HCT116 (cell line): ENCODE measurements around the gene INTS3. TPM values are rescaled to one million over a fixed set of nuclear protein-coding genes. Genes with fewer than 3 reads are reported as not detected.

Experiments
- ATAC-seq: fragments of 200-7000 bp; cut with Tn5 transposase; 2 replicates; pipeline ENCODE4 v1.9.1; 2020; ENCODE audit warnings: mild to moderate bottlenecking, moderate library complexity
- BruUV-seq: library from RNA; stranded (reverse); fragments of 400-500 nt; replicated peaks from 2 replicates; lab custom pipeline; 2021; lab: Mats Ljungman, UMichigan
- CTCF ChIA-PET: fragments of 300-600 bp; sonication (Branson Sonifier 250); formaldehyde crosslinking; loops from one replicate; lab custom pipeline; 2021; ENCODE audit warnings: antibody characterized with exemption; lab: Charles Lee
- POLR2A ChIA-PET: fragments of 300-600, 350-600 bp; sonication (Branson Sonifier 250); formaldehyde crosslinking; loops from one replicate; lab custom pipeline; 2021; ENCODE audit warnings: antibody characterized with exemption; lab: Charles Lee
- RAD21 ChIA-PET, 2 experiments: fragments of 300-600 bp; sonication (Branson Sonifier 250); formaldehyde crosslinking; loops; one replicate each; lab custom pipeline; 2023; ENCODE audit warnings: low total read pairs in 2 of 2; ENCODE audit not compliant: uncharacterized antibody in 2 of 2, unreplicated experiment in 2 of 2, low non-redundant PET in 1 of 2; lab: Charles Lee
- DNase-seq: peaks from one replicate; pipeline ENCODE4 v3.0.0-alpha.2; 2010; ENCODE audit warnings: low read depth, low spot score
- H2AFZ ChIP-seq: fragments of 200-600 bp; shearing (Covaris generic), sonication (generic); 2 replicates; pipeline ENCODE4 v1.6.1; 2017; ENCODE audit warnings: low read depth, mixed run types, mixed read lengths, antibody characterized with exemption, low read length; ENCODE audit not compliant: poor library complexity, severe bottlenecking
- H3K27ac ChIP-seq: 2 replicates; pipeline ENCODE4 v1.5.1; 2012; ENCODE audit warnings: low read depth, low read length
- H3K27me3 ChIP-seq: fragments of 200-600 bp; sonication (generic); 2 replicates; pipeline ENCODE4 v1.6.1; 2016; ENCODE audit warnings: mixed run types, low read length, mixed read lengths; ENCODE audit not compliant: insufficient read depth
- H3K36me3 ChIP-seq, 2 experiments: fragments of 200-500 bp in 1 of 2; fragments of 200-600 bp in 1 of 2; sonication (Bioruptor generic) in 1 of 2; sonication (generic) in 1 of 2; 2 replicates each; pipeline versions ENCODE4 v1.5.1 to v1.6.1; 2014 to 2016; ENCODE audit warnings: low read length in 2 of 2, inconsistent platforms in 1 of 2, mixed read lengths in 1 of 2, mixed run types in 1 of 2; ENCODE audit not compliant: insufficient read depth in 2 of 2, control insufficient read depth in 1 of 2
- H3K4me1 ChIP-seq, 2 experiments: fragments of 200-600 bp in 1 of 2; sonication (generic) in 1 of 2; 2 replicates each; pipeline versions ENCODE4 v1.5.1 to v1.6.1; 2012 to 2017; ENCODE audit warnings: low read length in 2 of 2, inconsistent platforms in 1 of 2, mild to moderate bottlenecking in 1 of 2, mixed read lengths in 1 of 2, mixed run types in 1 of 2, moderate library complexity in 1 of 2; ENCODE audit not compliant: insufficient read depth in 2 of 2, control insufficient read depth in 1 of 2
- H3K4me2 ChIP-seq: fragments of 200-600 bp; sonication (generic); 2 replicates; pipeline ENCODE4 v1.6.1; 2017; ENCODE audit warnings: mixed run types, low read length, mixed read lengths
- H3K4me3 ChIP-seq, 2 experiments: fragments of 200-600 bp in 1 of 2; sonication (generic) in 1 of 2; replicated peaks in 1 of 2; 2 replicates each; pipeline ENCODE4 v1.5.1; 2011 to 2016; ENCODE audit warnings: low read length in 2 of 2, control low read depth in 1 of 2, low read depth in 1 of 2, mild to moderate bottlenecking in 1 of 2, mixed read lengths in 1 of 2, mixed run types in 1 of 2
- H3K79me2 ChIP-seq: fragments of 200-600 bp; sonication (generic); 2 replicates; pipeline ENCODE4 v1.6.1; 2017; ENCODE audit warnings: mild to moderate bottlenecking, mixed run types, low read length, moderate library complexity, mixed read lengths; ENCODE audit not compliant: insufficient read depth
- H3K9ac ChIP-seq: fragments of 200-600 bp; sonication (generic); 2 replicates; pipeline ENCODE4 v1.6.1; 2016; ENCODE audit warnings: low read length, mixed read lengths
- H3K9me2 ChIP-seq: fragments of 200-600 bp; sonication (generic), shearing (Covaris generic); 2 replicates; pipeline ENCODE4 v1.6.1; 2017; ENCODE audit warnings: mixed run types, mild to moderate bottlenecking, moderate library complexity; ENCODE audit not compliant: insufficient read depth
- H3K9me3 ChIP-seq, 2 experiments: fragments of 200-500 bp in 1 of 2; fragments of 200-600 bp in 1 of 2; sonication (Bioruptor generic) in 1 of 2; sonication (generic) in 1 of 2; 2 replicates each; pipeline ENCODE4 v1.6.1; 2014 to 2017; ENCODE audit warnings: low read length in 2 of 2, mixed read lengths in 2 of 2, inconsistent platforms in 1 of 2, low read depth in 1 of 2, mild to moderate bottlenecking in 1 of 2, mixed run types in 1 of 2, moderate library complexity in 1 of 2; ENCODE audit not compliant: control insufficient read depth in 1 of 2, insufficient read depth in 1 of 2
- H4K20me1 ChIP-seq: fragments of 200-600 bp; sonication (generic), shearing (Covaris generic); 2 replicates; pipeline ENCODE4 v1.6.1; 2017; ENCODE audit warnings: mixed run types, mild to moderate bottlenecking, moderate library complexity; ENCODE audit not compliant: insufficient read depth
- ELF1 ChIP-seq: IDR thresholded peaks from 2 replicates; pipeline ENCODE4 v1.6.1; 2012; ENCODE audit warnings: low read depth, borderline replicate concordance
- FOSL1 ChIP-seq: IDR thresholded peaks from 2 replicates; pipeline ENCODE4 v1.6.1; 2012; ENCODE audit warnings: low read depth
- POLR2A ChIP-seq: IDR thresholded peaks from 2 replicates; pipeline ENCODE4 v1.7.0; 2011; ENCODE audit warnings: borderline replicate concordance; ENCODE audit not compliant: insufficient read depth, insufficient read length; ENCODE audit errors: extremely low read depth
- RAD21 ChIP-seq: IDR thresholded peaks from 2 replicates; pipeline ENCODE4 v1.6.1; 2012; ENCODE audit warnings: low read depth, mild to moderate bottlenecking
- SIN3A ChIP-seq: IDR thresholded peaks from 2 replicates; pipeline ENCODE4 v1.6.1; 2012; ENCODE audit warnings: low read depth
- YY1 ChIP-seq: IDR thresholded peaks from 2 replicates; pipeline ENCODE4 v1.6.1; 2011; ENCODE audit warnings: low read length, low read depth, moderate library complexity, mild to moderate bottlenecking; ENCODE audit not compliant: insufficient replicate concordance; ENCODE audit errors: extremely low read depth
- ZNF274 ChIP-seq: fragments of 200-500 bp; sonication (Bioruptor generic); IDR thresholded peaks from 2 replicates; pipeline ENCODE4 v1.6.1; 2014; ENCODE audit warnings: mild to moderate bottlenecking, low read depth, low read length, inconsistent platforms
- intact Hi-C: fragments of 100-400 bp; cut with micrococcal nuclease; formaldehyde crosslinking; loops from 2 replicates; pipeline ENCODE4 v1.10.0; 2022
- microRNA-seq: library from miRNA; unstranded; fragments of <30 nt; microRNA quantifications from one replicate; pipeline ENCODE4, GENCODE V29; 2016; ENCODE audit warnings: borderline number of aligned reads
- total RNA-seq: library from RNA; stranded (reverse); gene quantifications from one replicate; pipeline ENCODE4 v1.2.1, GENCODE V29; 2021; ENCODE audit not compliant: unreplicated experiment

INTS3 gene
- total RNA-seq, 1 experiment from 2014 or later: 47.6 TPM

DNA sequence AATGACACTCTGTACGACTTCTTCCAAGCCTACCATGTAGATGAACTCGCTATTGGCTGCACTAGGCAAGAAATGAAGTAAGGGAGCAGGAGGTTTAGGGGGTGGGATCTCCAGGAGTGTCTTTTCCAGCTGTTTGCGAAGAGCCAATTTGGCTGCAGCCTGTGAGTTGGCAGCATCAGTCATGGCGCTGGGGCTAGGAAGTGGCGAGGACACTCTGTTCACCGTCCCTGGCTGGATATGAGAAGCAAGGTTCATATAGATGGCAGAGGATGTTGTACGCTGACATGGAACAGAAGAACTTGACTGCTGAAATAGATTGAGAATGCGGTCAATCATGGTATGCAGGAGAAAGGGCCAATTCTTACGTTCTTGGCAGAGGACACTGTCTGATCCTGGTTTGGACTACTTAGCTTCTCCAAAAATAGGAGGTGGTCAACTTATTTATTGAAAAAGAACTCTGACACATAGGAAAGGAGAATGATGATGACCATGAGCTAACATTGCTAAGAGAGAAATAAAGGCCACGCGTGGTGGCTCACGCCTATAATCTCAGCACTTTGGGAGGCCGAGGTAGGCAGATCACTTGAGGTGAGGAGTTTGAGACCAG, 88.5 kb downstream of the INTS3 start:
- H3K36me3 ChIP-seq: peaks cover 20 to 49% of the 10 kb centered on the region in 2 experiments

GRCh38 chr1:153818876-153819275, 91.0 kb downstream of the INTS3 start:
- Histone ChIP-seq H3K79me2 (no peaks in the 10 kb centered on the region), H2AFZ (no peak overlapping the region), H3K27ac (no peak overlapping the region), H3K4me2 (no peak overlapping the region), H3K36me3 (peaks cover 8 to 38% of the 10 kb centered on the region in 2 experiments; a peak in 2 of 4 replicates), H4K20me1 (no peaks in the 10 kb centered on the region), H3K9me2 (no peaks in the 10 kb centered on the region), H3K4me3 (no peak overlapping the region), H3K9ac (no peak overlapping the region), H3K4me1 (no peaks in the 10 kb centered on the region), H3K9me3 (no peaks in the 10 kb centered on the region), H3K27me3 (no peaks in the 10 kb centered on the region)
- intact Hi-C loops: no loop called here
- CTCF ChIA-PET: no interaction called here
- DNase-seq (no peak), ATAC-seq (no peak)
- RAD21 ChIA-PET: no interaction called here
- no peak for TF ChIP-seq POLR2A
- TF ChIP-seq FOSL1: no peak
- no peak for TF ChIP-seq RAD21
- TF ChIP-seq ZNF274: no peak
- no peak for TF ChIP-seq YY1
- BruUV-seq: no TSS peak
- POLR2A ChIA-PET: no interaction called here

More for the DNA sequence above, 88.5 kb downstream of the INTS3 start:
- DNase-seq (no peak), ATAC-seq (no peak)
- Histone ChIP-seq H3K27ac (no peak overlapping the region), H4K20me1 (no peaks in the 10 kb centered on the region), H3K9ac (no peak overlapping the region), H3K79me2 (no peaks in the 10 kb centered on the region), H3K9me3 (no peaks in the 10 kb centered on the region), H3K9me2 (no peaks in the 10 kb centered on the region), H3K4me3 (no peak overlapping the region), H3K4me1 (no peaks in the 10 kb centered on the region), H3K27me3 (no peaks in the 10 kb centered on the region), H2AFZ (no peak overlapping the region), H3K4me2 (no peak overlapping the region)
- CTCF ChIA-PET: no interaction called here
- BruUV-seq: no TSS peak
- no peak for TF ChIP-seq ELF1
- no peak for TF ChIP-seq POLR2A
- TF ChIP-seq SIN3A: no peak
- no peak for TF ChIP-seq FOSL1
- RAD21 ChIA-PET: no interaction called here
- POLR2A ChIA-PET: interaction anchor here (0.8 kb wide), 1 partner anchor 174 kb away, joined by 4 read pairs; the partner anchor contains the start of gene RPS27
- intact Hi-C loops: no loop called here

Small RNA genes within 50 kb of the gene (microRNA-seq; reads per million reads assigned to microRNA genes)
- not detected for gene MIR8083

Other genes with a start within 250 kb of the INTS3 start
- 1,633 TPM for gene S100A6, start 192.1 kb upstream of the INTS3 start, total RNA-seq
- gene S100A5, start 187.1 kb upstream of the INTS3 start, total RNA-seq: 6.0 TPM
- gene S100A4, start 182.2 kb upstream of the INTS3 start, total RNA-seq: 384 TPM
- 4.2 TPM for gene S100A3, start 178.8 kb upstream of the INTS3 start, total RNA-seq
- gene S100A2, start 162.2 kb upstream of the INTS3 start, total RNA-seq: 24.8 TPM
- 196 TPM for gene S100A16, start 114.9 kb upstream of the INTS3 start, total RNA-seq
- 252 TPM for gene S100A14, start 111.7 kb upstream of the INTS3 start, total RNA-seq
- 143 TPM for gene S100A13, start 100.5 kb upstream of the INTS3 start, total RNA-seq
- gene S100A1, start 99.6 kb upstream of the INTS3 start, total RNA-seq: 0.30 TPM
- gene CHTOP, start 94.0 kb upstream of the INTS3 start, total RNA-seq: 110 TPM
- gene SNAPIN, start 69.3 kb upstream of the INTS3 start, total RNA-seq: 39.1 TPM
- 335 TPM for gene ILF2, start 57.1 kb upstream of the INTS3 start, total RNA-seq
- gene NPR1, start 49.4 kb upstream of the INTS3 start, total RNA-seq: 0.07 TPM
- 14.3 TPM for gene SLC27A3, start 47.4 kb downstream of the INTS3 start, total RNA-seq
- 50.2 TPM for gene GATAD2B, start 194.9 kb downstream of the INTS3 start, total RNA-seq
- 70.8 TPM for gene DENND4B, start 218.7 kb downstream of the INTS3 start, total RNA-seq
- 33.8 TPM for gene CRTC2, start 230.6 kb downstream of the INTS3 start, total RNA-seq
- 51.5 TPM for gene SLC39A1, start 235.5 kb downstream of the INTS3 start, total RNA-seq
- gene CREB3L4, start 239.9 kb downstream of the INTS3 start, total RNA-seq: 15.3 TPM
- gene JTB, start 249.6 kb downstream of the INTS3 start, total RNA-seq: 123 TPM